NT2/D1 (cell line): ENCODE measurements around the gene TMEM208.

Source experiments
- DNase-seq: peaks from one replicate; pipeline ENCODE4 v3.0.0-alpha.2; 2011; ENCODE audit warnings: low read depth, low spot score
- H3K27me3 ChIP-seq: 2 replicates; pipeline ENCODE4 v1.6.0; 2011; ENCODE audit warnings: mild to moderate bottlenecking; ENCODE audit not compliant: insufficient read length, insufficient read depth
- H3K36me3 ChIP-seq: 2 replicates; pipeline ENCODE4 v1.6.1; 2011; ENCODE audit warnings: mild to moderate bottlenecking, low read length, mixed read lengths; ENCODE audit not compliant: insufficient read depth, insufficient read length
- H3K4me1 ChIP-seq: 2 replicates; pipeline ENCODE4 v1.5.1; 2011; ENCODE audit not compliant: insufficient read depth, insufficient read length
- H3K4me3 ChIP-seq: 2 replicates; pipeline ENCODE4 v1.5.1; 2011; ENCODE audit warnings: low read depth; ENCODE audit not compliant: insufficient read length
- H3K9ac ChIP-seq: 2 replicates; pipeline ENCODE4 v1.6.0; 2011; ENCODE audit warnings: low read depth; ENCODE audit not compliant: insufficient read length
- H3K9me3 ChIP-seq: 2 replicates; pipeline ENCODE4 v1.5.1; 2011; ENCODE audit warnings: mild to moderate bottlenecking, low read length; ENCODE audit not compliant: insufficient read depth
- SUZ12 ChIP-seq: IDR thresholded peaks from 2 replicates; pipeline ENCODE4 v1.6.1; 2011; ENCODE audit not compliant: insufficient read length, insufficient read depth; ENCODE audit errors: extremely low read depth
- YY1 ChIP-seq: IDR thresholded peaks from 2 replicates; pipeline ENCODE4 v1.6.1; 2011; ENCODE audit not compliant: insufficient read length, insufficient read depth
- ZNF274 ChIP-seq: IDR thresholded peaks from 2 replicates; pipeline ENCODE4 v1.6.1; 2011; ENCODE audit warnings: mild to moderate bottlenecking, low read depth, low read length

Gene TMEM208

GRCh38 chr16:67238278-67238575 lies 11.3 kb downstream of the TMEM208 start:
- peaks cover 66% of the 10 kb centered on the region for H3K36me3 ChIP-seq
- no peak for DNase-seq
- no peak overlapping the region for H3K4me3 ChIP-seq
- peaks cover 24% of the 10 kb centered on the region for H3K4me1 ChIP-seq
- TF ChIP-seq SUZ12 = no peak
- no peak for TF ChIP-seq ZNF274
- TF ChIP-seq YY1 = no peak
- H3K9me3 ChIP-seq = no peaks in the 10 kb centered on the region
- no peaks in the 10 kb centered on the region for H3K27me3 ChIP-seq
- no peak overlapping the region for H3K9ac ChIP-seq

GRCh38 chr16:67238806-67239470 lies 12.0 kb downstream of the TMEM208 start:
- no peak overlapping the region for H3K4me3 ChIP-seq
- TF ChIP-seq SUZ12 (no peak), YY1 (no peak), ZNF274 (no peak)
- peaks cover 60% of the 10 kb centered on the region for H3K36me3 ChIP-seq
- no peaks in the 10 kb centered on the region for H3K27me3 ChIP-seq
- H3K9ac ChIP-seq = no peak overlapping the region
- H3K4me1 ChIP-seq = peaks cover 28% of the 10 kb centered on the region
- H3K9me3 ChIP-seq = no peaks in the 10 kb centered on the region
- no peak for DNase-seq

GRCh38 chr16:67240506-67240905 lies 13.6 kb downstream of the TMEM208 start:
- Histone ChIP-seq H3K27me3 (no peaks in the 10 kb centered on the region), H3K4me3 (no peak overlapping the region), H3K9ac (no peak overlapping the region), H3K4me1 (peaks cover 42% of the 10 kb centered on the region), H3K36me3 (peaks cover 44% of the 10 kb centered on the region), H3K9me3 (no peaks in the 10 kb centered on the region)
- DNase-seq = no peak
- no peak for TF ChIP-seq SUZ12
- TF ChIP-seq YY1 = no peak

GRCh38 chr16:67241008-67241900 lies 14.3 kb downstream of the TMEM208 start:
- Histone ChIP-seq H3K4me3 (no peak overlapping the region), H3K9ac (peak overlapping the region; percentile 23), H3K4me1 (peaks cover 37% of the 10 kb centered on the region), H3K9me3 (no peaks in the 10 kb centered on the region), H3K36me3 (peaks cover 37% of the 10 kb centered on the region), H3K27me3 (no peaks in the 10 kb centered on the region)
- TF ChIP-seq SUZ12 = no peak
- TF ChIP-seq ZNF274 = no peak
- TF ChIP-seq YY1 = no peak
- peak; percentile 54 for DNase-seq

- no peak for DNase-seq
- no peak for TF ChIP-seq ZNF274
- TF ChIP-seq YY1 = no peak
- no peak for TF ChIP-seq SUZ12
- H3K9me3 ChIP-seq = no peaks in the 10 kb centered on the region
- peaks cover 30% of the 10 kb centered on the region for H3K36me3 ChIP-seq
- no peaks in the 10 kb centered on the region for H3K27me3 ChIP-seq
- peaks cover 37% of the 10 kb centered on the region for H3K4me1 ChIP-seq
- no peak overlapping the region for H3K9ac ChIP-seq
- no peak overlapping the region for H3K4me3 ChIP-seq
These were observed 15.3 kb downstream of the TMEM208 start for GRCh38 chr16:67242138-67242730.

GRCh38 chr16:67243481-67243880 lies 16.6 kb downstream of the TMEM208 start:
- TF ChIP-seq ZNF274 (no peak), YY1 (no peak), SUZ12 (no peak)
- peaks cover 41% of the 10 kb centered on the region for H3K4me1 ChIP-seq
- H3K4me3 ChIP-seq = no peak overlapping the region
- H3K36me3 ChIP-seq = peaks cover 18% of the 10 kb centered on the region
- no peaks in the 10 kb centered on the region for H3K9me3 ChIP-seq
- H3K27me3 ChIP-seq = peaks cover 10% of the 10 kb centered on the region
- H3K9ac ChIP-seq = no peak overlapping the region
- DNase-seq = no peak
